HUES64 (cell line): ENCODE data around the gene NF2.

ENCODE experiments used
- H3K27ac ChIP-seq: 2 replicates; pipeline ENCODE4 v1.7.0; 2013; ENCODE audit warnings: low read depth, low read length, inconsistent platforms
- H3K27me3 ChIP-seq: 2 replicates; pipeline ENCODE4 v1.6.1; 2013; ENCODE audit warnings: mild to moderate bottlenecking, low read length; ENCODE audit not compliant: insufficient read depth
- H3K36me3 ChIP-seq: 2 replicates; pipeline ENCODE4 v1.6.1; 2013; ENCODE audit warnings: mild to moderate bottlenecking, low read length; ENCODE audit not compliant: insufficient read depth
- H3K4me1 ChIP-seq: 2 replicates; pipeline ENCODE4 v1.6.1; 2013; ENCODE audit warnings: mild to moderate bottlenecking, low read length, moderate library complexity; ENCODE audit not compliant: insufficient read depth
- H3K4me3 ChIP-seq: 2 replicates; pipeline ENCODE4 v1.5.1; 2013; ENCODE audit warnings: mild to moderate bottlenecking, low read length, moderate library complexity
- H3K9ac ChIP-seq: 2 replicates; pipeline ENCODE4 v1.6.1; 2013; ENCODE audit warnings: mild to moderate bottlenecking, low read depth, low read length
- H3K9me3 ChIP-seq: 2 replicates; pipeline ENCODE4 v1.6.1; 2013; ENCODE audit warnings: low read depth, low read length; ENCODE audit not compliant: insufficient read depth
- WGBS: fragments of 150-250, 120-280 bp; methylation state at CpG from one replicate; pipeline ENCODE4 v1.1.7; 2013; ENCODE audit warnings: missing lambda C conversion rate; 5-methylcytosine and 5-hydroxymethylcytosine counted together

NF2 gene

GRCh38 chr22:29623059-29623458, 19.6 kb downstream of the NF2 start:
- no peak overlapping the region for H3K9ac ChIP-seq
- no peak overlapping the region for H3K4me3 ChIP-seq
- no peaks in the 10 kb centered on the region for H3K36me3 ChIP-seq
- no peaks in the 10 kb centered on the region for H3K27me3 ChIP-seq
- WGBS, result 87% methylated on average over 6 of the region's 6 CpGs
- no peaks in the 10 kb centered on the region for H3K9me3 ChIP-seq
- no peak overlapping the region for H3K27ac ChIP-seq
- H3K4me1 ChIP-seq, result peaks cover 21% of the 10 kb centered on the region

- no peak overlapping the region for H3K9ac ChIP-seq
- 86% methylated on average over 6 of the region's 6 CpGs for WGBS
- no peak overlapping the region for H3K27ac ChIP-seq
These were observed 20.2 kb downstream of the NF2 start for GRCh38 chr22:29623553-29624169.

GRCh38 chr22:29625090-29625825, 21.8 kb downstream of the NF2 start:
- no peak overlapping the region for H3K9ac ChIP-seq
- H3K4me1 ChIP-seq, result peaks cover 17% of the 10 kb centered on the region
- H3K27me3 ChIP-seq, result no peaks in the 10 kb centered on the region
- no peak overlapping the region for H3K4me3 ChIP-seq
- no peaks in the 10 kb centered on the region for H3K36me3 ChIP-seq
- no peak overlapping the region for H3K27ac ChIP-seq
- WGBS, result 77% methylated on average over 12 of the region's 12 CpGs
- no peaks in the 10 kb centered on the region for H3K9me3 ChIP-seq

More at GRCh38 chr22:29623553-29624169, 20.2 kb downstream of the NF2 start:
- peaks cover 17% of the 10 kb centered on the region for H3K4me1 ChIP-seq
- no peaks in the 10 kb centered on the region for H3K27me3 ChIP-seq
- H3K36me3 ChIP-seq, result no peaks in the 10 kb centered on the region
- H3K4me3 ChIP-seq, result no peak overlapping the region
- no peaks in the 10 kb centered on the region for H3K9me3 ChIP-seq

DNA sequence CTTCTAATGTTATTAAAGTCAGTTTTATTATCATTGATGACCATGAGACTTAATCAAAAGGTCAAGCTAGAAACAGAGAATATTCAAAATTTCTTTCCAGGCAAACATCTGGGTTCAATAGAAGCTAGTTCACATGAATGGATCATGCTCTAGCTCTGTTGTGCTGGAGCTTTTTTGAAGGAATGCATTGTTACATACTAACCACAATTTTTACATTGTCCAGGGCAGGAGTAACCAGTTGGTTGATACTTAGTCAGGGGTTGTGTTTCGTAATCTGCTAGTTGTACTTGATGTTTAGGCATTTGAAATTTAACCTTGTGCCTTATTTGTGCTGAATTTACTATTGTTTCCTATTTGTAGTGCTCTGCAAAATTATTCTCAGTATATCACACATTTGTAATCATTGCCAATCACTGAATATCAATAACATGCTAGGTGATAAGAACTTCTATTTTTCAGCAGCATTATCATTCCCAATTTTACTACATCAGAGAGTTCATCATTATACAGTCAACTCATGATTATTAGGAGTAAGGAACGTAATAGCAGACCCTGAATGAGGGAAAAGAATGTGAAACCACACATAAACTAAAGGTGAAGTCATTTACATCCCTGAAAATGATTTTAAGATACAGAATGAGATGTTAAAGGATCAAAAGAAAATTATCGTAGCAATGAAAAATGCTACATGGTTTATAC, 23.2 kb downstream of the NF2 start:
- Histone ChIP-seq H3K4me1 (peaks cover 17% of the 10 kb centered on the region), H3K36me3 (no peaks in the 10 kb centered on the region), H3K27ac (no peak overlapping the region), H3K4me3 (no peak overlapping the region), H3K9me3 (no peaks in the 10 kb centered on the region), H3K9ac (no peak overlapping the region), H3K27me3 (no peaks in the 10 kb centered on the region)
- 88% methylated on average over 2 of the region's 3 CpGs for WGBS

GRCh38 chr22:29627196-29627535, 23.7 kb downstream of the NF2 start:
- 80% methylated on average over 3 of the region's 3 CpGs for WGBS
- H3K4me1 ChIP-seq, result peaks cover 17% of the 10 kb centered on the region
- H3K9ac ChIP-seq, result no peak overlapping the region
- no peaks in the 10 kb centered on the region for H3K36me3 ChIP-seq
- no peaks in the 10 kb centered on the region for H3K27me3 ChIP-seq
- no peaks in the 10 kb centered on the region for H3K9me3 ChIP-seq
- no peak overlapping the region for H3K4me3 ChIP-seq
- no peak overlapping the region for H3K27ac ChIP-seq

DNA sequence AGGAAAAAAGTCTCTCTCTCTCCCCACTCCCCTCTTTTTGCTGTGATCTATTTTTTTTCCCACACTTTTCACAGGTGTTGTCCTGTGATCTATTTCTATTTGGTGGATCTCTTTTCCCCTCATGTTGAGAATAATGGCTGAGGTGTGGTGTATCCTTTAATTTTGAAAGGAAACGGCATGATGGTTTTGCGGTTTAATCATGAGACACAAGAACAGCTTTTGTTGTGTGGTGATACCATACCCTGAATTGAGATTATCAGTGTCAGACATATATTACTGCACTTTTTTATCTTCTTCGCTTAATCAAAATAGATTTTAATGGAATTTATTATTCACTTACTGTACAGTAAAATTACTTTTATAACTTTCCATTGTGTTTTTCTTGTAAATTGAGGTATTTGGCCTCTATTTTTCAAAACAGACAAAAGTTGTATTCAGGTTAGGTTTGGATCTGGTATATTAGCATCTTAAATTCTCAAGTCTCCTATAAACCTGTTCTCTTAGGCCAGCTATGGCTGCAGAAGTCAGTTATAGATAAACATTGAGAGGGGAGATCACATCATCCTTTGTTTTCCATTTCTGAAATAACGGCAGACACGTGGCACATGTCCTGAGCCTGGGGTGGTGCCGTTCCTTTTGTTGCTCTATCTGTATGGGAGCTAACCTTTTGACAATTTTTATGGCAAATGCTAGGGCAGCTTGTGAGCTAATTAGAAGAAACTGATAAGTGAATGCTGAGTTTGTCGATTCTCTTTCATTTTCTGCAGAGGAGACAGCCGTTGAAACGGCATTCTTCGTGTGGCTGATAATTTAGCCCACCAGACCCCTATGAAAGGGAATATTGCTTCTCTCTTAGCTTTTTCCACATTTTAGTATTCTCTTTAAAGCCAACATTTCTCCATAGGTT, 25.8 kb downstream of the NF2 start:
- Histone ChIP-seq H3K27ac (no peak overlapping the region), H3K36me3 (no peaks in the 10 kb centered on the region), H3K9me3 (no peaks in the 10 kb centered on the region), H3K4me1 (peaks cover 17% of the 10 kb centered on the region), H3K4me3 (no peak overlapping the region), H3K9ac (no peak overlapping the region), H3K27me3 (no peaks in the 10 kb centered on the region)
- WGBS, result 93% methylated on average over 9 of the region's 10 CpGs

GRCh38 chr22:29629903-29630516, 26.6 kb downstream of the NF2 start:
- Histone ChIP-seq H3K4me3 (no peak overlapping the region), H3K9me3 (no peaks in the 10 kb centered on the region), H3K9ac (no peak overlapping the region), H3K36me3 (no peaks in the 10 kb centered on the region), H3K27ac (no peak overlapping the region), H3K4me1 (peaks cover 17% of the 10 kb centered on the region), H3K27me3 (no peaks in the 10 kb centered on the region)
- 99% methylated on average over 2 of the region's 2 CpGs for WGBS

GRCh38 chr22:29630987-29631386, 27.6 kb downstream of the NF2 start:
- H3K27ac ChIP-seq, result no peak overlapping the region
- H3K4me1 ChIP-seq, result peaks cover 14% of the 10 kb centered on the region
- no peaks in the 10 kb centered on the region for H3K9me3 ChIP-seq
- no peak overlapping the region for H3K4me3 ChIP-seq
- no peaks in the 10 kb centered on the region for H3K27me3 ChIP-seq
- no peak overlapping the region for H3K9ac ChIP-seq
- WGBS, result 92% methylated on average over 6 of the region's 6 CpGs
- no peaks in the 10 kb centered on the region for H3K36me3 ChIP-seq

- WGBS, result 90% methylated on average over 1 of the region's 1 CpG
- H3K4me1 ChIP-seq, result peaks cover 13% of the 10 kb centered on the region
- H3K9me3 ChIP-seq, result no peaks in the 10 kb centered on the region
- no peak overlapping the region for H3K27ac ChIP-seq
- H3K4me3 ChIP-seq, result no peak overlapping the region
- H3K9ac ChIP-seq, result no peak overlapping the region
- H3K36me3 ChIP-seq, result no peaks in the 10 kb centered on the region
- no peaks in the 10 kb centered on the region for H3K27me3 ChIP-seq
These were observed 28.3 kb downstream of the NF2 start for GRCh38 chr22:29631725-29632124.

DNA sequence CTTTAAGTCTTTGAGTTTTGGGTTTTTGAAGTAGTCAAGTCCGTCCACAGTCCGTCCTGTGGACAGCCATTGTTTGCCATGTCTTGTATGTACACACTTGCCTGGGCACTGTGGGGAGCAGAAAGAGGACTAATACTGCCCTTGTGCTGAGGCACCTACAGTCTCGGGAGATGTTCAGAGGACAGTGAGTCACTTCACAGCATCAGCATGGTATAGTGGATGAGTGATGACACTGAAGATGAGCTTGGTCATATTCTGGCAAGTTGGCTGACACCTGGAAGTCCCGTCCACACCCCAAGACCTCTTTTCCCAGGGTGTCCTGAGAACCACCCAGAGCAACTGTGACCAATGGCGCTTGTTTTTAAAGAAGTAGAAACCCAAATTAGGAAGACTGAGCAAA, 29.2 kb downstream of the NF2 start:
- no peaks in the 10 kb centered on the region for H3K27me3 ChIP-seq
- no peak overlapping the region for H3K4me3 ChIP-seq
- 0 out of 2 replicates have a peak, but pooled peaks cover 5% of the 10 kb centered on the region for H3K36me3 ChIP-seq
- no peaks in the 10 kb centered on the region for H3K9me3 ChIP-seq
- no peak overlapping the region for H3K27ac ChIP-seq
- peaks cover 3% of the 10 kb centered on the region; the same call in 1 of the 2 replicates for H3K4me1 ChIP-seq
- H3K9ac ChIP-seq, result no peak overlapping the region
- 91% methylated on average over 5 of the region's 5 CpGs for WGBS
